HepG2 (cell line): ENCODE results near the gene CPM. TPM values are rescaled to one million over a fixed set of nuclear protein-coding genes. Genes with fewer than 3 reads are reported as not detected.

Source experiments
- DPF2 ChIP-seq: sonication (generic); formaldehyde crosslinking; IDR thresholded peaks from 2 replicates; pipeline ENCODE4 v1.4.0; 2020; ENCODE audit warnings: mild to moderate bottlenecking, low read depth, missing genetic modification reagents, borderline replicate concordance
- GTF2F1 ChIP-seq: fragments of 150-350 bp; IDR thresholded peaks from 2 replicates; pipeline ENCODE4 v1.6.1; 2014; ENCODE audit warnings: low read length
- HMG20B ChIP-seq: conservative IDR thresholded peaks from 2 replicates; pipeline ENCODE4 v1.6.1; 2016; ENCODE audit warnings: missing genetic modification reagents, missing compliant biosample characterization
- HNF4G ChIP-seq, 2 experiments: sonication (generic) in 1 of 2; formaldehyde crosslinking in 1 of 2; IDR thresholded peaks; 2 replicates each; pipeline versions ENCODE4 v1.4.0 to v1.6.1; 2011 to 2020; ENCODE audit warnings: borderline replicate concordance in 2 of 2, low read depth in 2 of 2, mild to moderate bottlenecking in 2 of 2, low read length in 1 of 2, missing genetic modification reagents in 1 of 2, moderate library complexity in 1 of 2
- NFYB ChIP-seq: sonication (generic); formaldehyde crosslinking; IDR thresholded peaks from 2 replicates; pipeline ENCODE4 v1.4.0; 2020; ENCODE audit warnings: missing genetic modification reagents
- NR2C2 ChIP-seq: sonication (generic); formaldehyde crosslinking; IDR thresholded peaks from 2 replicates; pipeline ENCODE4 v1.4.0; 2020; ENCODE audit warnings: missing genetic modification reagents, mild to moderate bottlenecking, moderate library complexity, borderline replicate concordance
- PHF8 ChIP-seq: sonication (generic); formaldehyde crosslinking; IDR thresholded peaks from 2 replicates; pipeline ENCODE4 v1.5.0; 2020; ENCODE audit warnings: missing genetic modification reagents
- SAFB2 ChIP-seq: sonication (generic); formaldehyde crosslinking; IDR thresholded peaks from 2 replicates; pipeline ENCODE4 v1.5.1; 2020; ENCODE audit warnings: missing genetic modification reagents, low read depth, mild to moderate bottlenecking, borderline replicate concordance
- ZNF205 ChIP-seq: IDR thresholded peaks from 2 replicates; pipeline ENCODE4 v1.6.1; 2018; ENCODE audit warnings: missing biosample characterization, missing genetic modification reagents
- ZNF431 ChIP-seq: sonication (generic); formaldehyde crosslinking; IDR thresholded peaks from 2 replicates; pipeline ENCODE4 v1.9.0; 2022; ENCODE audit warnings: missing genetic modification reagents, low read depth, mild to moderate bottlenecking, borderline replicate concordance
- ZNF510 ChIP-seq: sonication (generic); formaldehyde crosslinking; IDR thresholded peaks from 2 replicates; pipeline ENCODE4 v1.4.0; 2020; ENCODE audit warnings: low read depth, mild to moderate bottlenecking, missing genetic modification reagents
- polyA plus RNA-seq, 8 experiments: library from polyadenylated mRNA; depleted of rRNA in 3 of 8; stranded (reverse) in 7 of 8; unstranded in 1 of 8; fragments of >200 nt; fragmentation: Illumina TruSeq in 4 of 8; extraction: Trizol in 4 of 8; gene quantifications; 2 replicates each; pipeline versions ENCODE4 v1.2.1 to v1.2.3, GENCODE V29; 2011 to 2016; ENCODE audit warnings: low read depth in 4 of 8, missing spikeins in 1 of 8, mixed read lengths in 1 of 8; ENCODE audit not compliant: insufficient read depth in 1 of 8
- total RNA-seq, 5 experiments: library from RNA; depleted of rRNA; stranded (reverse); fragments of >200 nt; fragmentation: Illumina TruSeq; extraction: Trizol; gene quantifications; 2 replicates each; pipeline ENCODE4 v1.2.3, GENCODE V29; 2016; ENCODE audit warnings: low read depth in 1 of 5
- TF ChIP-seq, protein P1 (sequence below): IDR thresholded peaks from 2 replicates; pipeline ENCODE4 v1.6.1; 2012; ENCODE audit warnings: inconsistent platforms
- TF ChIP-seq, protein P2 (sequence below): sonication (generic); formaldehyde crosslinking; IDR thresholded peaks from 2 replicates; pipeline ENCODE4 v1.4.0; 2020; ENCODE audit warnings: mild to moderate bottlenecking, missing genetic modification reagents
- TF ChIP-seq, protein P3 (sequence below): sonication (generic); formaldehyde crosslinking; IDR thresholded peaks from 2 replicates; pipeline ENCODE4 v1.5.0; 2020; ENCODE audit warnings: mild to moderate bottlenecking, missing genetic modification reagents, borderline replicate concordance
- TF ChIP-seq, protein P4 (sequence below): sonication (generic); formaldehyde crosslinking; IDR thresholded peaks from 2 replicates; pipeline ENCODE4 v1.5.1; 2020; ENCODE audit warnings: mild to moderate bottlenecking, missing genetic modification reagents, borderline replicate concordance
- TF ChIP-seq, protein P5 (sequence below): sonication (generic); formaldehyde crosslinking; IDR thresholded peaks from 2 replicates; pipeline ENCODE4 v1.8.0; 2022; ENCODE audit warnings: missing genetic modification reagents, mild to moderate bottlenecking, moderate library complexity, borderline replicate concordance
- TF ChIP-seq, protein P6 (sequence below): sonication (generic); formaldehyde crosslinking; IDR thresholded peaks from 2 replicates; pipeline ENCODE4 v1.5.0; 2020; ENCODE audit warnings: mild to moderate bottlenecking, missing genetic modification reagents, moderate library complexity

The CPM gene
- total and polyA plus RNA-seq, 2 of the 13 experiments (the other 11 are each of a cell fraction or from before 2014, with no cell fraction given), result not detected

DNA sequence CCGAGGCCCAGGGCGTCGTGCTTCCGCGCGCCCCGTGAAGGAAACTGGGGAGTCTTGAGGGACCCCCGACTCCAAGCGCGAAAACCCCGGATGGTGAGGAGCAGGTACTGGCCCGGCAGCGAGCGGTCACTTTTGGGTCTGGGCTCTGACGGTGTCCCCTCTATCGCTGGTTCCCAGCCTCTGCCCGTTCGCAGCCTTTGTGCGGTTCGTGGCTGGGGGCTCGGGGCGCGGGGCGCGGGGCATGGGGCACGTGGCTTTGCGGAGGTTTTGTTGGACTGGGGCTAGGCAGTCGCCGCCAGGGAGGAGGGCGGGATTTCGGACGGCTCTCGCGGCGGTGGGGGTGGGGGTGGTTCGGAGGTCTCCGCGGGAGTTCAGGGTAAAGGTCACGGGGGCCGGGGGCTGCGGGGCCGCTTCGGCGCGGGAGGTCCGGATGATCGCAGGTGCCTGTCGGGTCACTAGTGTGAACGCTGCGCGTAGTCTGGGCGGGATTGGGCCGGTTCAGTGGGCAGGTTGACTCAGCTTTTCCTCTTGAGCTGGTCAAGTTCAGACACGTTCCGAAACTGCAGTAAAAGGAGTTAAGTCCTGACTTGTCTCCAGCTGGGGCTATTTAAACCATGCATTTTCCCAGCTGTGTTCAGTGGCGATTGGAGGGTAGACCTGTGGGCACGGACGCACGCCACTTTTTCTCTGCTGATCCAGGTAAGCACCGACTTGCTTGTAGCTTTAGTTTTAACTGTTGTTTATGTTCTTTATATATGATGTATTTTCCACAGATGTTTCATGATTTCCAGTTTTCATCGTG, 124.4 kb downstream of the CPM start (continued):
- TF ChIP-seq, protein P1, sequence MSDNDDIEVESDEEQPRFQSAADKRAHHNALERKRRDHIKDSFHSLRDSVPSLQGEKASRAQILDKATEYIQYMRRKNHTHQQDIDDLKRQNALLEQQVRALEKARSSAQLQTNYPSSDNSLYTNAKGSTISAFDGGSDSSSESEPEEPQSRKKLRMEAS, result peak; percentile 67; the same call in 1 of the 2 replicates
- TF ChIP-seq, protein P2, sequence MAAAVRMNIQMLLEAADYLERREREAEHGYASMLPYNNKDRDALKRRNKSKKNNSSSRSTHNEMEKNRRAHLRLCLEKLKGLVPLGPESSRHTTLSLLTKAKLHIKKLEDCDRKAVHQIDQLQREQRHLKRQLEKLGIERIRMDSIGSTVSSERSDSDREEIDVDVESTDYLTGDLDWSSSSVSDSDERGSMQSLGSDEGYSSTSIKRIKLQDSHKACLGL (CRISPR knock-in tag), result peak; percentile 47; the same call in 1 of the 2 replicates
- TF ChIP-seq ZNF431 (CRISPR knock-in tag), result peak; percentile 50
- TF ChIP-seq HNF4G (IDR thresholded peaks at IDR 0.05; ENCODE audit: borderline replicate concordance, low read depth, low read length), result peak; percentile 86
- peak; percentile 73; the same call in 1 of the 2 replicates for TF ChIP-seq HNF4G (CRISPR knock-in tag; IDR thresholded peaks at IDR 0.05; ENCODE audit: borderline replicate concordance, low read depth)
- no peak for TF ChIP-seq SAFB2
- TF ChIP-seq PHF8, result peak; percentile 17
- no peak for TF ChIP-seq DPF2 (CRISPR knock-in tag)
- TF ChIP-seq, protein P3, sequence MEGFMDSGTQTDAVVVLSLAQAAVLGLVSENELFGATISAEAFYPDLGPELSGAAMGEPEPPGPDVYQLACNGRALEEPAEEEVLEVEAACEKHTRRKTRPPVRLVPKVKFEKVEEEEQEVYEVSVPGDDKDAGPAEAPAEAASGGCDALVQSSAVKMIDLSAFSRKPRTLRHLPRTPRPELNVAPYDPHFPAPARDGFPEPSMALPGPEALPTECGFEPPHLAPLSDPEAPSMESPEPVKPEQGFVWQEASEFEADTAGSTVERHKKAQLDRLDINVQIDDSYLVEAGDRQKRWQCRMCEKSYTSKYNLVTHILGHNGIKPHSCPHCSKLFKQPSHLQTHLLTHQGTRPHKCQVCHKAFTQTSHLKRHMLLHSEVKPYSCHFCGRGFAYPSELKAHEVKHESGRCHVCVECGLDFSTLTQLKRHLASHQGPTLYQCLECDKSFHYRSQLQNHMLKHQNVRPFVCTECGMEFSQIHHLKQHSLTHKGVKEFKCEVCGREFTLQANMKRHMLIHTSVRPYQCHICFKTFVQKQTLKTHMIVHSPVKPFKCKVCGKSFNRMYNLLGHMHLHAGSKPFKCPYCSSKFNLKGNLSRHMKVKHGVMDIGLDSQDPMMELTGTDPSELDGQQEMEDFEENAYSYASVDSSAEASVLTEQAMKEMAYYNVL (CRISPR knock-in tag), result peak; percentile 71
- peak; percentile 19; the same call in 1 of the 2 replicates for TF ChIP-seq NFYB (CRISPR knock-in tag)
- TF ChIP-seq NR2C2 (CRISPR knock-in tag), result peak; percentile 84
- TF ChIP-seq, protein P4, sequence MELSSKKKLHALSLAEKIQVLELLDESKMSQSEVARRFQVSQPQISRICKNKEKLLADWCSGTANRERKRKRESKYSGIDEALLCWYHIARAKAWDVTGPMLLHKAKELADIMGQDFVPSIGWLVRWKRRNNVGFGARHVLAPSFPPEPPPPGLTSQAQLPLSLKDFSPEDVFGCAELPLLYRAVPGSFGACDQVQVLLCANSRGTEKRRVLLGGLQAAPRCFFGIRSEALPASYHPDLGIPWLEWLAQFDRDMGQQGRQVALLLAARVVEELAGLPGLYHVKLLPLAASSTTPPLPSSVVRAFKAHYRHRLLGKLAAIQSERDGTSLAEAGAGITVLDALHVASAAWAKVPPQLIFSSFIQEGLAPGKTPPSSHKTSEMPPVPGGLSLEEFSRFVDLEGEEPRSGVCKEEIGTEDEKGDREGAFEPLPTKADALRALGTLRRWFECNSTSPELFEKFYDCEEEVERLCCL (CRISPR knock-in tag), result peak; percentile 30; the same call in 1 of the 2 replicates
- 0 out of 2 replicates have a peak, but pooled peaks have one; percentile 28 for TF ChIP-seq GTF2F1
- TF ChIP-seq HMG20B (CRISPR knock-in tag), result 0 out of 2 replicates have a peak, but pooled peaks have one; percentile 28
- TF ChIP-seq ZNF205, result peak; percentile 49; the same call in 1 of the 2 replicates
- TF ChIP-seq, protein P5, sequence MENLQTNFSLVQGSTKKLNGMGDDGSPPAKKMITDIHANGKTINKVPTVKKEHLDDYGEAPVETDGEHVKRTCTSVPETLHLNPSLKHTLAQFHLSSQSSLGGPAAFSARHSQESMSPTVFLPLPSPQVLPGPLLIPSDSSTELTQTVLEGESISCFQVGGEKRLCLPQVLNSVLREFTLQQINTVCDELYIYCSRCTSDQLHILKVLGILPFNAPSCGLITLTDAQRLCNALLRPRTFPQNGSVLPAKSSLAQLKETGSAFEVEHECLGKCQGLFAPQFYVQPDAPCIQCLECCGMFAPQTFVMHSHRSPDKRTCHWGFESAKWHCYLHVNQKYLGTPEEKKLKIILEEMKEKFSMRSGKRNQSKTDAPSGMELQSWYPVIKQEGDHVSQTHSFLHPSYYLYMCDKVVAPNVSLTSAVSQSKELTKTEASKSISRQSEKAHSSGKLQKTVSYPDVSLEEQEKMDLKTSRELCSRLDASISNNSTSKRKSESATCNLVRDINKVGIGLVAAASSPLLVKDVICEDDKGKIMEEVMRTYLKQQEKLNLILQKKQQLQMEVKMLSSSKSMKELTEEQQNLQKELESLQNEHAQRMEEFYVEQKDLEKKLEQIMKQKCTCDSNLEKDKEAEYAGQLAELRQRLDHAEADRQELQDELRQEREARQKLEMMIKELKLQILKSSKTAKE (CRISPR knock-in tag), result peak; percentile 94
- no peak for TF ChIP-seq ZNF510
- TF ChIP-seq, protein P6, sequence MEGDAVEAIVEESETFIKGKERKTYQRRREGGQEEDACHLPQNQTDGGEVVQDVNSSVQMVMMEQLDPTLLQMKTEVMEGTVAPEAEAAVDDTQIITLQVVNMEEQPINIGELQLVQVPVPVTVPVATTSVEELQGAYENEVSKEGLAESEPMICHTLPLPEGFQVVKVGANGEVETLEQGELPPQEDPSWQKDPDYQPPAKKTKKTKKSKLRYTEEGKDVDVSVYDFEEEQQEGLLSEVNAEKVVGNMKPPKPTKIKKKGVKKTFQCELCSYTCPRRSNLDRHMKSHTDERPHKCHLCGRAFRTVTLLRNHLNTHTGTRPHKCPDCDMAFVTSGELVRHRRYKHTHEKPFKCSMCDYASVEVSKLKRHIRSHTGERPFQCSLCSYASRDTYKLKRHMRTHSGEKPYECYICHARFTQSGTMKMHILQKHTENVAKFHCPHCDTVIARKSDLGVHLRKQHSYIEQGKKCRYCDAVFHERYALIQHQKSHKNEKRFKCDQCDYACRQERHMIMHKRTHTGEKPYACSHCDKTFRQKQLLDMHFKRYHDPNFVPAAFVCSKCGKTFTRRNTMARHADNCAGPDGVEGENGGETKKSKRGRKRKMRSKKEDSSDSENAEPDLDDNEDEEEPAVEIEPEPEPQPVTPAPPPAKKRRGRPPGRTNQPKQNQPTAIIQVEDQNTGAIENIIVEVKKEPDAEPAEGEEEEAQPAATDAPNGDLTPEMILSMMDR, result no peak
